Right renal pelvis (tissue), 4 donors: ENCODE results near the gene APH1A. TPM values are rescaled to one million over a fixed set of nuclear protein-coding genes. Genes with fewer than 3 reads are reported as not detected.
A peak's percentile ranks its signal among the peaks of the same experiment; 100 is the strongest.
"Not testable (repeated sequence)": the region's sequence is repeated elsewhere in the genome, so short reads cannot be mapped to it uniquely, and the experiment has no call there.

Source experiments
- DNase-seq, 4 donors: peaks; one replicate each; pipeline ENCODE4 v3.0.0-alpha.2; 2013; ENCODE audit warnings: low read depth in 4 of 4, low spot score in 3 of 4, missing footprints in 1 of 4
- polyA plus RNA-seq, 4 donors: library from polyadenylated mRNA; unstranded; fragments of 120-200 nt; gene quantifications; one replicate each; pipeline ENCODE4 v1.2.1, GENCODE V29; 2013; ENCODE audit not compliant: insufficient read length in 4 of 4

APH1A gene
- polyA plus RNA-seq, 4 donors, result 184 to 211 (median 197) TPM

DNA sequence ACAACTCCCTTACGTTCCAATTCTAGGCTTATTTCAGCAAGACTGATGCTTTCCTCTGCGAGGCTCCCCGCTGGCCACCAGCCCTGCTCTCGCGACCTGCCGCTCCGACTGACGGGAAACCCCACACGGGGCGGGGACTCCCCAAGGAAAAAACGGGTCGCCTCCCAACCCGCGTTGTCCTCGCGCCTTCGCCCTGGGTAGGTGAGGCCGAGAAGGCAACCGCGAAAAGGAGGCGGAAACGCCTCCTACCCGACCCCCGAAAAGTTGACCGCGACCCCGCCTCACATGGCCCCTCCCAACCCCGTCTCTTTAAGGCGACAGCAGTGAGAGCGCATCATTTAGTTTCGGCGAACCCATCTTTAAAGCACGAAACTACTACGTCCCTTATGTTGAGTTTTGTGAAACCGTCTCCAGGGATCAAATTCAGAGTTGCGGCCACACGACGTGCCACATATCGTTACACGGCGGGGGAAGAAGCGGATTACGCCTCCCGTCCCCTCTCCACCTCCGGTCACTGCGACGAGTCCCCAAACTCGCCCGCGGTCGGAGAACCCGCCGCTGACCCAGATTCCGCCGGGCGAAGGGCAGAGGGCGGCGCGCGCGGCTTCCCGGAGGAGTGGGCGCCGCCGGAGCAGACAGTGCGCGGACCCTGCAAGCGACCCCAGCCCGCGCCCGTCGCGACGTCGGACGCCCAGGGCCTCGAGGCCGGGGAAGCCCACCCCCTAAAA is 34.1 kb downstream of the APH1A start:
- DNase-seq, result peak in 1 of 4 donors; percentile 68

DNA sequence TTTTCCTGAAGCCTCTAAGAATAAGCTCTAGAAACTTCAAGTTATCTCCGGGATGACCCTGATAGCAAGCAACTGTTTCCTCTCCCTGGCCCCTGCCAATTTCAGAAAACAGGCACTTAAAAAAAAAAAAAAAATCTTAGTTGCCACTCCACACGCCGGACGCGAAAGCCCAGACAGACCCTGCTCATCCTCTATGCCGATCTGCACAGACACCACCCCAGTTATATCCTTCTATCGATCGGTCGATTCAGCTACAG is 34.6 kb downstream of the APH1A start:
- DNase-seq, result no peak

DNA sequence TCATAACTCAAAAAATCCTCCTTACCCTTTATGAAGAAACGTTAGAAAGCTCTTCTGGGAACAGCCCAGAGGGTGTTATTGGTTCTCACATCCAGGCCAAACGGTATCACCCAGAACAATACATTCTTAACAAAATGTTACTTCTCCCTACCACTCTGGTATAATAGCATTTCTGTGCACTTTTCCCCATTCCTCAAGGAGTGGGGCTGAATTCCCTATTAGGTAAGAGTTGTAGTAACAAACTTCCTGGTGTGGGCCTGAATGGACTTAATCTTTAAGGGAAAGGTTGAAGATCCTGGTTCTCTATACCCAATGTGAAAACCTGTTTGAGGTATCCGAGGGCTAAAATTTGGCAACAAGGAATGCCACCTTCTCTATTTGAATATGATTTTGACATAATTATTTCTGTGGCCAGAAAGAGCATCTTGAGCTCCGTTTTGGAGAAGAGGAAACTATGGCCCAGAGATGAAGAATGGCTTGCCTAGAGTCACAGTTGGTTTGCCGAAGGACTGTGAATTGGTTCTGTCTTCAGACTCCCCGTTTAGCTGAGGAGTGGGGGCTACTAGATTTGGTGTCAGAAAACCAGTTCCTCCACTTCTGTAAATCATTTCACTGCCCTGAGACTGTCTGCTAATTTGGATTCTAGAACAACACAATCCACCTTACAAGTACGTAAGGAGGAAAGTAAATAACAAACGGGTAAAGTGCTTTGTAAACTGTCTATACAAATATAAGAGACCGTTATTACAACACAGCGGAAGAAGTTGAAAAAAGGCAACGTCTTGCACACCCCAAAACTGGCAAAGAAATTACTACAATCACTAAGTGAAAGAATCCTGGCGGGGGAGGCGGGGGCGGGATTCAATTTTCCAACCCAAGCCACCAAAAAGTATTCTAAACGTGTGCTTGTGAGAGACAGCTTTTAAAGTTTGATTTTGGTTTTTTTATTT is 35.2 kb downstream of the APH1A start:
- DNase-seq, result no peak

DNA sequence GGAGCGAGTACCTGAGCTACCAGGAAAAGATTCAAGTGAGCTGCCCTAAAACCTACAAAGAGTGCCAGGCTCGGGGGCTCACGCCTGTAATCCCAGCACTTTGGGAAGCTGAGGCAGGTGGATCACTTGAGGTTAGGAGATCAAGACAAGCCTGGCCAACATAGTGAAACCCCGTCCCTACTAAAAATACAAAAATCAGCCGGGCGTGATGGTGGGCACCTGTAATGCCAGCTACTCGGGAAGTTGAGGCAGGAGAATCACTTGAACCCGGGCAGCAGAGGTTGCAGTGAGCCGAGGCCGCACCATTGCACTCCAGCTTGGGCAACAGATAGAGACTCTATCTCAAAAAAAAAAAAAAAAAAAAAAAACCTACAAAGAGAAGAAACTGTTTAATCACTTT is 35.9 kb downstream of the APH1A start:
- DNase-seq, result not testable (repeated sequence)

DNA sequence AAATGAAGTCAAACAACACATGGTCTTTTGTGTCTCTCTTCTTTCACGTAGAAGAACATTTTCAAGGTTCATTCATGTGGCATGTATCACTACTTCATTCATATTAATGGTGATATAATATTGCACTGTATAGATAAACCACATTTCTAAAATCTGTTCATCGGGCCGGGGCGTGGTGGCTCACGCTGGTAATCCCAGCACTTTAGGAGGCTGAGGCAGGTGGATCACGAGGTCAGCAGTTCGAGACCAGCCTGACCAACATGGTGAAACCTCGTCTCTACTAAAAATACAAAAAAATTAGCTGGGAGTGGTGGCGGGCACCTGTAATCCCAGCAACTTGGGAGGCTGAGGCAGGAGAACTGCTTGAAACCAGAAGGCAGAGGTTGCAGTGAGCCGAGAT is 40.6 kb downstream of the APH1A start:
- not testable (repeated sequence) for DNase-seq

DNA sequence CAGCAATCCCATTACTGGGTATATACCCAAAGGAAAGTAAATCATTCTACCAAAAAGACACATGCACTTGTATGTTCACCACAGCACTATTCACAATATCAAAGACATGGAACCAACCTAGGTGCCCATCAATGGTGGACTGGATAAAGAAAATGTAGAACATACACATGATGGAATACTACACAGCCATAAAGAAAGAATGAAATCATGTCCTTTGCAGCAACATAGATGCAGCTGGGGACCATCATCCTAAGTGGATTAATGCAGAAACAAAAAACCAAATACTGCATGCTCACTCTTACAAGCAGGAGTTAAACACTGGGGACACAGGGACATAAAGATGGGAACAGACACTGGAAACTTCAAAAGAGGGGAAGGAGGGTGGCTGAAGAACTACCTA is 41.6 kb downstream of the APH1A start:
- no peak for DNase-seq

DNA sequence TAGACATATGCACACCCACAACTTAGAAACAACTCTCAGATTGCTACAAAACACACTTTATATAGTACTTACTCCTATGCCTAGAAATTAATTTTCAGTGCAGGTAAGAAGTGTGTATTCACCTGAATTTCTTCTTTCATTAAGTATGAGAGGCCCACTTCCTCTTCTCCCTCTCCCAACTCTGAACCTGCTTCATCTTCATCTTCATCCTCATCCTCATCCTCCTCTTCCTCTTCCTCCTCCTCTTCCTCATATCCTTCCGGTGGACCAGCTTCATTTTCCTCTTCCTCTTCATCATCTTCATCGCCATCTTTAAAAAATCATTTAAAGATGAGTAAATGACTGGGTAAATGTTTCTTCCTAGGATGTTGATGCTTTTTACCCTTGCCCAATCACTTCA is 42.3 kb downstream of the APH1A start:
- DNase-seq, result no peak

DNA sequence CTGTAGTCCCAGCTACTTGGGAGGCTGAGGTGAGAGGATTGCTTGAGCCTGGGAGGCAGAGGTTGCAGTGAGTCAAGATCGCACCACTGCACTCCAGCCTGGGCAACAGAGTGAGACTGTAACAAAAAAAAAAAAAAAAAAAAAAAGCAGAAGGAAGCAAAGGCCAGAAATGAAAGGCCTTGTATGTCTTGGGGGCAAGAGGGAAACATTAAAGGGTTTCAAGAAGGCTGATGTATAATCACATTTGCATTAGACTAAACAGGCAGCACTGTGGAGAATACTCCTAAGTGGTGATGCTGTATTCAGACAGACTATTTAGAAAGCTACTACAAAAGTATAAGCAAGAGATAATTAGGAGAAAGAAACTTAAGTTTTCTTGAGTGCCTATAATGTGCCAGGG is 43.3 kb downstream of the APH1A start:
- DNase-seq, result no peak

DNA sequence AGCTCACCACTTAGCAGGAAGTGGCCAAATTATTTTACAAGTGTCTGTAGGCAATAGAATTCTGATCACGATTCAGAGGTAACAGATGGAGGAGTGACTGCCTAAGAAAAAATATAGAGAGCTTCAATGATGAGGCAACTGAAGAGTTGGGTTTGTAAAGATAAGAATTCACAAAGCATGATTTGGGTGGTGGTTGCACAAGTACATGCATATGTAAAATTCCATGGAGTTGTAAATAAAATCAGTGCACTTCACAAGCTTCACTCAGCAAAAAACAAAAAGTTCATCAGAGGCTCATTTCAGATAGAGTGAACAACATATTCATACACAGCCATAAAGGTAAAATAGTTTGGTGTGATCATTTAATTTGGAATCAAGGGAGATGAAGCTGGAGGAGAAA is 43.8 kb downstream of the APH1A start:
- no peak for DNase-seq

DNA sequence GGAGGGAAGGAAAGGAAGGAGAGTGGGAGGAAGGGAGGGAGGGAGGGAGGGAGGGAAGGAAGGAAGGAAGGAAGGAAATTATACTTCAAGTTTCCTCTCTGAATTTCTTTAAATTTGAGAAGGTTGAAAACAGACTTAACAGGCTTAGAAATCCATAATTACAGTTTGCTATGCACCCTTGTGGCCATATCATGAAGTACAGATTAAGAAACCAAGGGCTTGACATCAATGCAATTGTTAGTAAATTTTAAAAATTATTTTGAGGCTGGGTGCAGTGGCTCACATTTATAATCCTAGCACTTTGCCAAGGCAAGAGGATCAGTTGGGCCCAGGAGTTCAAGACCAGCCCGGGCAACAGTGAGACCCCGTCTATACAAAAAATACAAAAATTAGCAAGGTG is 47.3 kb downstream of the APH1A start:
- DNase-seq, result no peak

DNA sequence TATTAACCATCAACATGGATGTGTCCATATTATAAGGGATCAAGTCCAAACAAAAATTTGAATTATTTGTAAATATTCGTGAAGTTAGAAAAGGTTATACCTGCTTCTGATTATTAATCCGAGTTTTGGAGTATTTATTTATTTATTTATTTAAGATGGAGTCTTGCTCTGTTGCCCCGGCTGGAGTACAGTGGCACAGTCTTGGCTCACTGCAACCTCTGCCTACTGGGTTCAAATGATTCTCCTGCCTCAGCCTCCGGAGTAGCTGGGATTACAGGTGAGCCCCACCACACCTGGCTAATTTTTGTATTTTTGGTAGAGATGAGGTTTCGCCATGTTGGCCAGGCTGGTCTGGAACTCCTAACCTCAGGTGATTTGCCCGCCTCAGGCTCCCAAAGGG is 53.0 kb downstream of the APH1A start:
- not testable (repeated sequence) for DNase-seq

Other genes starting within 250 kb of the APH1A start
- 10 to 100 TPM; 65.1 to 80.6 (median 77.3) TPM for gene VPS45, start 201.2 kb downstream of the APH1A start, polyA plus RNA-seq
- 10 to 100 TPM; 44.5 to 60.5 (median 54.1) TPM for gene PLEKHO1, start 119.1 kb downstream of the APH1A start, polyA plus RNA-seq
- gene ANP32E, start 32.9 kb downstream of the APH1A start, polyA plus RNA-seq, result 100 to 1,000 TPM; 101 to 132 (median 121) TPM
- 1 to 10 TPM; 6.2 to 8.1 (median 7.4) TPM for gene CA14, start 11.2 kb downstream of the APH1A start, polyA plus RNA-seq
- 10 to 100 TPM; 43.4 to 52.4 (median 47.9) TPM for gene C1orf54, start 3.8 kb upstream of the APH1A start, polyA plus RNA-seq
- gene CIART, start 13.5 kb upstream of the APH1A start, polyA plus RNA-seq, result 1 to 10 TPM; 7.0 to 8.1 (median 7.5) TPM
- gene MRPS21, start 24.8 kb upstream of the APH1A start, polyA plus RNA-seq, result 10 to 100 TPM; 67.6 to 77.1 (median 75.5) TPM
- gene PRPF3, start 52.5 kb upstream of the APH1A start, polyA plus RNA-seq, result 10 to 100 TPM; 57.4 to 81.1 (median 61.0) TPM
- 10 to 100 TPM; 50.0 to 57.7 (median 54.8) TPM for gene RPRD2, start 95.1 kb upstream of the APH1A start, polyA plus RNA-seq
- 10 to 100 TPM; 24.2 to 28.0 (median 26.0) TPM for gene TARS2, start 218.4 kb upstream of the APH1A start, polyA plus RNA-seq
- gene ECM1, start 239.1 kb upstream of the APH1A start, polyA plus RNA-seq, result 10 to 100 TPM; 12.0 to 22.1 (median 14.6) TPM
- under 1 TPM in 2 of 4 donors, not detected in 2; 0.42 to 0.44 TPM for gene FALEC, start 246.7 kb upstream of the APH1A start, polyA plus RNA-seq